GM12892 (cell line): ENCODE measurements around the gene RAB20.

Source experiments
- DNase-seq: peaks from one replicate; pipeline ENCODE4 v3.0.0; 2011; ENCODE audit not compliant: insufficient read length
- FAIRE-seq: peaks from 2 replicates; lab custom pipeline; 2011; peaks lifted over from hg19 to GRCh38; lab: Jason Lieb, UNC
- POLR2A ChIP-seq: IDR thresholded peaks from 2 replicates; pipeline ENCODE4 v1.6.1; 2011; ENCODE audit warnings: low read depth, low read length, control low read depth
- POLR2AphosphoS5 ChIP-seq: IDR thresholded peaks from 2 replicates; pipeline ENCODE4 v1.6.1; 2011; ENCODE audit warnings: low read depth, low read length, control low read depth
- TAF1 ChIP-seq: IDR thresholded peaks from 2 replicates; pipeline ENCODE4 v1.6.1; 2011; ENCODE audit warnings: low read depth, mild to moderate bottlenecking, control low read depth, low read length, borderline replicate concordance

Gene RAB20

DNA sequence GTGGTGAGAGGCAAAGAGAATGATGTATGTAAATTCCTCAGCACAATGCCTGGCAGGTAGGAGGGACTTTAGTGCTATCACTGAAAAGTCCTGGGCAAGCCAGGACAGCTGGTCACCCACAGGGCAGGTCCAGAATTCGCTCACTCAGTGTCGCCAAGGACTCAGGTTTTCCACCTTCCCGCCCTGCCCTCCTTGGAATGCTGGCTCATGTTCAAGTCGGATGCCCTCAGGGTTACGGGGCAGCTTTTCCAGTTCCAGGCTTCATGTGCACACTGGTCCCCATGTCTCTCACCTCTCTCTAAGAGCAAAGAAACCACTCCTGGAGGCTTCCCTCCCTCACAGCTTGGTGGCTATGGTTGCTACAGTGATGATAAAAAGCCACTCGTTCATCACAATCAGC lies 29.1 kb upstream of the RAB20 start:
- no peak for DNase-seq
- TF ChIP-seq POLR2AphosphoS5 = no peak
- TF ChIP-seq POLR2A = no peak
- TF ChIP-seq TAF1 = no peak
- FAIRE-seq = no peak

DNA sequence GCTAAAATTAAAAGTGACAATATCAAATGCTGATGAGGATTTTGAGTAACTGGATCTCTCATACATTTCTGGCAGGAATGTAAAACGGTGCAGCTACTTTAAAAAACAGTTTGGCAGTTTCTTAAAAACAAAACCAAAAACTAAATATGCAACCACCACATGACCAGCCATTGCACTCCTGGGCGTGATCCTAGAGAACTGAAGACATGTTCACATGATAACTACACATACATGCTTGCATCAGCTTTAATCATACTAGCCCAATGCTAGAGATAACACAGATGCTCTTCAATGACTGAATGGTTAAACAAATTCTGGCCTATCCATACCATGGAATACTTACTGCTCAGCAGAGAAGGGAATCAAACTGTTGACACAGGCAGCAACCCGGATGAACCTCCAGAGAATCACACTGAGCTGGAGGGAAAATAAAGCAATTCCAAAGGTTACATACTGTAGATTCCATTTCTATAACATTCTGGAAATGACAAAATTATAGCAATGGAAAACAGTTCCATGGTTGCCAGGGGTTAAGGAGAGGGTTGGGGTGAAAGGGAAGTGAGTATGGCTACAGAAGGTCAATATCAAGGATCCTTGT lies 28.4 kb upstream of the RAB20 start:
- TF ChIP-seq TAF1 (no peak), POLR2A (no peak), POLR2AphosphoS5 (no peak)
- DNase-seq (no peak), FAIRE-seq (no peak)

GRCh38 chr13:110583178-110583865 lies 21.8 kb upstream of the RAB20 start:
- TF ChIP-seq POLR2A (no peak), TAF1 (no peak), POLR2AphosphoS5 (no peak)
- DNase-seq (no peak), FAIRE-seq (no peak)

DNA sequence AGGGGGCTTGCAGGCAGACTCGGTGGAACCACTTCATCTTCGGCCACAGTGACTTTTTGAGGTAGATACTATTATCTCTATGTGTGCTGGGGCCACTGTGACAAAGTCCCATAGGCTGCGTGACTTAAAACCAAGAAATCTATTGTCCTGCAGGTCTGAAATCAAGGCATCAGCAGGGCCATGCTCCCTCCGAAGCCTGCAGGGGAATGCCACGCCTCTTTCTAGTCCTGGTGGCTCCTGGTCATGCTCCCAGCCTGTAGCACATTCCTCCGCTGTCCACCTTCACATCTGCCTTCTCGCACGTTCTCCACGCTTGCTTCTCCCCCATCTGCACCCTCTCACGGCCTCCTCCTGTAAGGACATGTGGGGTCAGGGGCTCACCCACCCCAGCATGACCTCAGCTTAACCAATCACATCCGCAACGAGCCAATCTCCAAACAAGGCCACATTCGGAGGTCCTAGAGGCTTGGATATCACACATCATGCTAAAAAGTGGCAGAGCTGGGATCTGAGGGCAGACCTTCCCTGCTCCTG lies 21.0 kb upstream of the RAB20 start:
- TF ChIP-seq POLR2A (no peak), TAF1 (no peak), POLR2AphosphoS5 (no peak)

GRCh38 chr13:110581506-110582185 lies 20.1 kb upstream of the RAB20 start:
- DNase-seq (no peak), FAIRE-seq (no peak)
- TF ChIP-seq TAF1 (no peak), POLR2A (no peak), POLR2AphosphoS5 (no peak)

More for the DNA sequence above, 21.0 kb upstream of the RAB20 start:
- FAIRE-seq (no peak), DNase-seq (no peak)

DNA sequence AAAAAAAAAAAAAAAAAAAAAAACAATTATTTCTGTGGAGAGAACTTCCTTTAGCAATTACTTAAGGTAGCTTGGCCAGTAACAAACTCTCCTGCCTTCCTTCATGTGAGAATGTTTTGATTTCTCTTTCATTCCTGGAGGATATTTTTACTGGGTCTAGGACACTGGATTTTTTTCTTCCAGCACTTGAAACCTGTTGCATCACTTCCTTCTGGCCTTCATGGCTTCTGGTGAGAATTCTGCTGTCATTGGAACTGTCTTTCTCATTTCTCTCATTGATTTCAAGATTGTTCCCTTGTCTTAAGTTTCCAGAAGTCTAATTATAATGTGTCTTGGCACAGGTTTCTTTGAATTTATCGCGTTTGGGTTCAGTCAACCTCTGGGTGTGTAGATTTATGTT lies 19.3 kb upstream of the RAB20 start:
- DNase-seq (no peak), FAIRE-seq (no peak)
- TF ChIP-seq TAF1 (no peak), POLR2A (no peak), POLR2AphosphoS5 (no peak)

DNA sequence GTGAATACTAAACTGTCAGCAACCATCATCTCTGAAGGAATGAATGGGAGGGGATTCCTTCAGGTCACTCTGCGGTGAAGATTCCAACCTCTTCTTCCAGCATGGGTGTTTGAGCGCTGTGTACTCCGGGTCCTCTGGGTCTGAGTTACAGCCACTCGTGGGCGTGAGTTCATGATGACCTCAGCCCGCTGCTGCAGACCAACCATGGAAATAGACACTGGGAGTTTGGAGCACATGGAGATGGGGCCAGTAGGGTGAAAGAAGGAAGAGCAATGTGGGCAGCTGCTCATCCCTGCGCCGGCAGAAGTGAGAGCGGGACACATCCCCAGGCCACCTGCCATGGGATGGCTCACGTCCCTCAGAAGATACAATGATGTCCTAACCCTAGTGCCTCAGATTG lies 16.8 kb upstream of the RAB20 start:
- FAIRE-seq = no peak
- no peak for DNase-seq
- TF ChIP-seq POLR2AphosphoS5 (no peak), POLR2A (no peak), TAF1 (no peak)

GRCh38 chr13:110576736-110577476 lies 15.4 kb upstream of the RAB20 start:
- no peak for DNase-seq

DNA sequence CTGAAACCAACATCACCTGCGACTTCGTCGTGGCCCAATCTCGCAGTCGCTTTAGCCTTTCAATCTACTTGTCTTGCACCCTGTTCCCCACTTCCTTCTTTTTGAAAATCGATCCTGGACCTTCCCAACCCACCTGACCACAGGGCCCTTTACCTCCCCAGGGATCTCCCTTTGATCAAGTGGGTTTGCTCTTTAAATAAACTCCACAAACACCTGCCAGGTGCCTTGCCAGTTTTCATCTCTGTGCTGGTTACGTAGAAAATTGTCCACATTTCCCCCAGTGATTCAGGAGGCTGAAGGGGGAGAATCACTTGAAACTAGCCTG lies 14.5 kb upstream of the RAB20 start:
- FAIRE-seq (no peak), DNase-seq (no peak)
- TF ChIP-seq POLR2A = no peak
- no peak for TF ChIP-seq TAF1
- no peak for TF ChIP-seq POLR2AphosphoS5

More at GRCh38 chr13:110576736-110577476, 15.4 kb upstream of the RAB20 start:
- TF ChIP-seq POLR2A = no peak
- TF ChIP-seq POLR2AphosphoS5 = no peak
- TF ChIP-seq TAF1 = no peak
- FAIRE-seq = no peak

DNA sequence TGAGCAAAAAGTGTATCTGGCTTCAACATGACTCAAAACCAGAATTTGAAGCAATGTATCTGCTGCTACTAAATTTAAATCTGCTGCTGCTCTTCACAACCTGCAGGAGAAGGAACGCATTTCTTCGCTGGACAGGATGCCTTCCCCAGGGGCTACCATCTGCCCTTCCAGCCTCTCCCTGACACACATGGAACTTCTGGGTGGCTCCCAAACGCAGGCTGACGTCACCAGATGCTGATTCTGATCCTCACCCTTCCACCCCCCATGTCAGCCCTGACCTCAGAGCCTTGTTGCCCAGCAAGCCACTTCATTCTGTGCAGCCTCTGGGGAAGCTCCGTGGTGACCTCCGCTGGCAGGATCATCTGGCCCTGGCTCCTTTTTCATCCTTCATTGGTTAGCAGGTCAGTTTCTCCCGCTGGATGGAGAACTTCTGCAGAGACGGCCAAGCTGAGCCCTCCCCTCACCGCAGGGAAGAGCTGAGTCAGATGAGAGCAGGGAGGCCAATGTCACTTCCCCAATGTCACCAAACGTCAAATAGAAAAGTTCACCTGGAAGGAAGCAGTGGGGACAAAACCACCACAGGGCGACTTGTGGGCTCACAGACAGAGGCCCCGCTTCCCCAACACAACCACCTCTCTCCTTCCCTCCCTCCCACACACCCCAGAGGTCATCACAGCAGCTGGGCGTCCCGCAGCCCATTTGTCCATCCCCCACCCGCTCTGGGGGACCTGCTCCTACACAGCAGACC lies 14.0 kb upstream of the RAB20 start:
- FAIRE-seq (peak; percentile 97), DNase-seq (peak; percentile 59)
- no peak for TF ChIP-seq TAF1
- peak; percentile 34; the same call in 1 of the 2 replicates for TF ChIP-seq POLR2A
- TF ChIP-seq POLR2AphosphoS5 = 0 out of 2 replicates have a peak, but pooled peaks have one; percentile 22
